Liver (tissue), 9 donors: ENCODE results near the gene FBXL13. TPM values are rescaled to one million over a fixed set of nuclear protein-coding genes. Genes with fewer than 3 reads are reported as not detected.

Experiments
- DNase-seq: peaks from one replicate; pipeline ENCODE4 v3.0.0-alpha.2; 2017; ENCODE audit warnings: low spot score
- H3K27ac ChIP-seq, 2 donors: one replicate each; pipeline ENCODE4 v1.7.0; 2013; ENCODE audit warnings: inconsistent platforms in 2 of 2, low read length in 2 of 2, control low read depth in 1 of 2, low read depth in 1 of 2, mild to moderate bottlenecking in 1 of 2
- H3K27me3 ChIP-seq, 4 donors: one replicate each; pipeline versions ENCODE4 v1.6.1 to v1.7.0; 2013; ENCODE audit warnings: low read length in 3 of 4, inconsistent platforms in 1 of 4, mild to moderate bottlenecking in 1 of 4, moderate library complexity in 1 of 4; ENCODE audit not compliant: control insufficient read depth in 4 of 4, insufficient read depth in 4 of 4
- H3K36me3 ChIP-seq, 4 donors: one replicate each; pipeline versions ENCODE4 v1.6.1 to v1.7.0; 2013; ENCODE audit warnings: low read length in 3 of 4, mild to moderate bottlenecking in 3 of 4, low read depth in 1 of 4, moderate library complexity in 1 of 4; ENCODE audit not compliant: control insufficient read depth in 4 of 4, insufficient read depth in 3 of 4
- H3K4me1 ChIP-seq, 4 donors: one replicate each; pipeline versions ENCODE4 v1.6.1 to v1.7.0; 2013; ENCODE audit warnings: low read length in 3 of 4, mild to moderate bottlenecking in 3 of 4, moderate library complexity in 1 of 4; ENCODE audit not compliant: control insufficient read depth in 4 of 4, insufficient read depth in 4 of 4
- H3K4me3 ChIP-seq, 3 donors: one replicate each; pipeline versions ENCODE4 v1.6.1 to v1.7.0; 2013; ENCODE audit warnings: low read length in 3 of 3, control low read depth in 1 of 3, low read depth in 1 of 3, mild to moderate bottlenecking in 1 of 3
- H3K9ac ChIP-seq, 2 donors: one replicate each; pipeline ENCODE4 v1.7.0; 2013; ENCODE audit warnings: low read length in 2 of 2, mild to moderate bottlenecking in 2 of 2, moderate library complexity in 2 of 2, control low read depth in 1 of 2, low read depth in 1 of 2
- H3K9me3 ChIP-seq, 4 donors: one replicate each; pipeline versions ENCODE4 v1.6.1 to v1.7.0; 2013; ENCODE audit warnings: low read length in 3 of 4; ENCODE audit not compliant: control insufficient read depth in 4 of 4
- FOXA1 ChIP-seq: IDR thresholded peaks from 2 replicates; pipeline ENCODE4 v1.6.1; 2016; ENCODE audit warnings: antibody characterized with exemption
- FOXA2 ChIP-seq: IDR thresholded peaks from 2 replicates; pipeline ENCODE4 v1.6.1; 2016; ENCODE audit warnings: antibody characterized with exemption
- GABPA ChIP-seq, 2 donors: IDR thresholded peaks in 1 of 2; conservative IDR thresholded peaks in 1 of 2; 2 replicates each; pipeline ENCODE4 v1.6.1; 2016; ENCODE audit warnings: antibody characterized with exemption in 2 of 2, mild to moderate bottlenecking in 1 of 2, moderate library complexity in 1 of 2
- HNF4A ChIP-seq, 2 donors: conservative IDR thresholded peaks; 2 replicates each; pipeline ENCODE4 v1.6.1; 2016; ENCODE audit warnings: antibody characterized with exemption in 2 of 2, mild to moderate bottlenecking in 2 of 2
- HNF4G ChIP-seq: IDR thresholded peaks from 2 replicates; pipeline ENCODE4 v1.6.1; 2016; ENCODE audit warnings: antibody characterized with exemption
- NR2F2 ChIP-seq: IDR thresholded peaks from 2 replicates; pipeline ENCODE4 v1.6.1; 2016; ENCODE audit warnings: antibody characterized with exemption
- REST ChIP-seq: IDR thresholded peaks from 2 replicates; pipeline ENCODE4 v1.6.1; 2016; ENCODE audit warnings: antibody characterized with exemption, mild to moderate bottlenecking
- RXRA ChIP-seq, 2 donors: IDR thresholded peaks; 2 replicates each; pipeline ENCODE4 v1.6.1; 2017 to 2018; ENCODE audit warnings: antibody characterized with exemption in 2 of 2, mild to moderate bottlenecking in 1 of 2
- SP1 ChIP-seq: IDR thresholded peaks from 2 replicates; pipeline ENCODE4 v1.6.1; 2018; ENCODE audit warnings: antibody characterized with exemption, mild to moderate bottlenecking
- TAF1 ChIP-seq: conservative IDR thresholded peaks from 2 replicates; pipeline ENCODE4 v1.6.1; 2016; ENCODE audit warnings: antibody characterized with exemption, mild to moderate bottlenecking
- YY1 ChIP-seq: IDR thresholded peaks from 2 replicates; pipeline ENCODE4 v1.6.1; 2016; ENCODE audit warnings: antibody characterized with exemption, mild to moderate bottlenecking
- WGBS: extraction: QIAGEN DNeasy Blood & Tissue Kit; methylation state at CpG from one replicate; pipeline ENCODE4 v1.1.7; 2013; 5-methylcytosine and 5-hydroxymethylcytosine counted together
- polyA plus RNA-seq, 2 donors: library from polyadenylated mRNA; stranded (reverse) in 1 of 2; unstranded in 1 of 2; fragments of 200-250 nt in 1 of 2; fragments of >200 nt in 1 of 2; fragmentation: Nextera tagmentation in 1 of 2; extraction: Ambion mirVana in 1 of 2; gene quantifications; one replicate each; pipeline versions ENCODE4 v1.2.1 to v1.2.3, GENCODE V29; 2013 to 2015
- total RNA-seq, 2 donors: library from RNA; depleted of rRNA; stranded (reverse); fragments of >200 nt; gene quantifications; one replicate each; pipeline ENCODE4 v1.2.3, GENCODE V29; 2014
- TF ChIP-seq, protein P1 (sequence below): IDR thresholded peaks from 2 replicates; pipeline ENCODE4 v1.6.1; 2016; ENCODE audit warnings: antibody characterized with exemption
- TF ChIP-seq, protein P2 (sequence below): fragments of 150-350 bp; IDR thresholded peaks from 2 replicates; pipeline ENCODE4 v1.5.1; 2017; ENCODE audit warnings: improper control_type of control experiment, low read depth, low read length; ENCODE audit not compliant: missing input control
- TF ChIP-seq, protein P3 (sequence below): IDR thresholded peaks from 2 replicates; pipeline ENCODE4 v1.6.1; 2016; ENCODE audit warnings: antibody characterized with exemption
- donor health status: healthy.
- donor health status: healthy.
- donor health status: healthy.
- donor health status: healthy.
- donor health status: healthy.

The FBXL13 gene
- total and polyA plus RNA-seq, 4 donors = 0.03 to 0.75 (median 0.70) TPM; not detected in 1

- TF ChIP-seq REST (no peak), YY1 (no peak), FOXA2 (no peak)
- TF ChIP-seq, protein P1, sequence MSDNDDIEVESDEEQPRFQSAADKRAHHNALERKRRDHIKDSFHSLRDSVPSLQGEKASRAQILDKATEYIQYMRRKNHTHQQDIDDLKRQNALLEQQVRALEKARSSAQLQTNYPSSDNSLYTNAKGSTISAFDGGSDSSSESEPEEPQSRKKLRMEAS = no peak
Measured at GRCh38 chr7:102983602-102984001, 91.0 kb downstream of the FBXL13 start (continued).

- no peak overlapping the region for H3K4me3 ChIP-seq
- H3K4me1 ChIP-seq = no peaks in the 10 kb centered on the region
- H3K36me3 ChIP-seq = no peaks in the 10 kb centered on the region
- no peaks in the 10 kb centered on the region for H3K9me3 ChIP-seq
- no peak for TF ChIP-seq GABPA (IDR thresholded peaks at IDR 0.05 in 1 of 2, conservative IDR thresholded peaks at IDR 0.05 in 1 of 2)
- TF ChIP-seq TAF1 = no peak
- no peak overlapping the region for H3K9ac ChIP-seq
- H3K27ac ChIP-seq = no peak overlapping the region
- WGBS = 77% methylated on average over 1 of the region's 1 CpG
- DNase-seq = no peak
- H3K27me3 ChIP-seq = no peaks in the 10 kb centered on the region
Measured at GRCh38 chr7:102982235-102982634, 92.4 kb downstream of the FBXL13 start.

GRCh38 chr7:102981451-102981850 lies 93.1 kb downstream of the FBXL13 start:
- Histone ChIP-seq H3K4me3 (no peak overlapping the region), H3K27me3 (no peaks in the 10 kb centered on the region), H3K36me3 (no peaks in the 10 kb centered on the region), H3K9me3 (no peaks in the 10 kb centered on the region), H3K27ac (no peak overlapping the region), H3K9ac (no peak overlapping the region), H3K4me1 (no peaks in the 10 kb centered on the region)
- WGBS = 96% methylated on average over 2 of the region's 2 CpGs
- no peak for TF ChIP-seq REST
- TF ChIP-seq FOXA1 = no peak
- TF ChIP-seq GABPA (IDR thresholded peaks at IDR 0.05 in 1 of 2, conservative IDR thresholded peaks at IDR 0.05 in 1 of 2) = no peak
- TF ChIP-seq, protein P2, sequence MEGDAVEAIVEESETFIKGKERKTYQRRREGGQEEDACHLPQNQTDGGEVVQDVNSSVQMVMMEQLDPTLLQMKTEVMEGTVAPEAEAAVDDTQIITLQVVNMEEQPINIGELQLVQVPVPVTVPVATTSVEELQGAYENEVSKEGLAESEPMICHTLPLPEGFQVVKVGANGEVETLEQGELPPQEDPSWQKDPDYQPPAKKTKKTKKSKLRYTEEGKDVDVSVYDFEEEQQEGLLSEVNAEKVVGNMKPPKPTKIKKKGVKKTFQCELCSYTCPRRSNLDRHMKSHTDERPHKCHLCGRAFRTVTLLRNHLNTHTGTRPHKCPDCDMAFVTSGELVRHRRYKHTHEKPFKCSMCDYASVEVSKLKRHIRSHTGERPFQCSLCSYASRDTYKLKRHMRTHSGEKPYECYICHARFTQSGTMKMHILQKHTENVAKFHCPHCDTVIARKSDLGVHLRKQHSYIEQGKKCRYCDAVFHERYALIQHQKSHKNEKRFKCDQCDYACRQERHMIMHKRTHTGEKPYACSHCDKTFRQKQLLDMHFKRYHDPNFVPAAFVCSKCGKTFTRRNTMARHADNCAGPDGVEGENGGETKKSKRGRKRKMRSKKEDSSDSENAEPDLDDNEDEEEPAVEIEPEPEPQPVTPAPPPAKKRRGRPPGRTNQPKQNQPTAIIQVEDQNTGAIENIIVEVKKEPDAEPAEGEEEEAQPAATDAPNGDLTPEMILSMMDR = no peak
- no peak for TF ChIP-seq YY1
- TF ChIP-seq NR2F2 = no peak
- TF ChIP-seq HNF4G = no peak
- no peak for TF ChIP-seq RXRA (IDR thresholded peaks at IDR 0.05)
- no peak for TF ChIP-seq HNF4A (conservative IDR thresholded peaks at IDR 0.05)
- TF ChIP-seq, protein P1 = no peak
- TF ChIP-seq, protein P3, sequence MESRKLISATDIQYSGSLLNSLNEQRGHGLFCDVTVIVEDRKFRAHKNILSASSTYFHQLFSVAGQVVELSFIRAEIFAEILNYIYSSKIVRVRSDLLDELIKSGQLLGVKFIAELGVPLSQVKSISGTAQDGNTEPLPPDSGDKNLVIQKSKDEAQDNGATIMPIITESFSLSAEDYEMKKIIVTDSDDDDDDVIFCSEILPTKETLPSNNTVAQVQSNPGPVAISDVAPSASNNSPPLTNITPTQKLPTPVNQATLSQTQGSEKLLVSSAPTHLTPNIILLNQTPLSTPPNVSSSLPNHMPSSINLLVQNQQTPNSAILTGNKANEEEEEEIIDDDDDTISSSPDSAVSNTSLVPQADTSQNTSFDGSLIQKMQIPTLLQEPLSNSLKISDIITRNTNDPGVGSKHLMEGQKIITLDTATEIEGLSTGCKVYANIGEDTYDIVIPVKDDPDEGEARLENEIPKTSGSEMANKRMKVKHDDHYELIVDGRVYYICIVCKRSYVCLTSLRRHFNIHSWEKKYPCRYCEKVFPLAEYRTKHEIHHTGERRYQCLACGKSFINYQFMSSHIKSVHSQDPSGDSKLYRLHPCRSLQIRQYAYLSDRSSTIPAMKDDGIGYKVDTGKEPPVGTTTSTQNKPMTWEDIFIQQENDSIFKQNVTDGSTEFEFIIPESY = no peak
- no peak for TF ChIP-seq SP1
- no peak for TF ChIP-seq TAF1
- no peak for DNase-seq
